H9 (cell line): ENCODE data around the gene TAF3. TPM values are rescaled to one million over a fixed set of nuclear protein-coding genes. Genes with fewer than 3 reads are reported as not detected.

Experiments used
- DNase-seq: peaks from one replicate; pipeline ENCODE4 v3.0.0-alpha.2; 2017
- H2AFZ ChIP-seq: one replicate; pipeline ENCODE4 v1.6.1; 2013; ENCODE audit warnings: mild to moderate bottlenecking, low read length, control low read depth, moderate library complexity
- H2AK5ac ChIP-seq: 2 replicates; pipeline ENCODE4 v1.6.1; 2013; ENCODE audit warnings: low read length, control low read depth, mixed read lengths; ENCODE audit not compliant: insufficient read length
- H2BK120ac ChIP-seq: one replicate; pipeline ENCODE4 v1.6.1; 2013; ENCODE audit warnings: low read depth, mild to moderate bottlenecking, low read length, control low read depth, inconsistent platforms; ENCODE audit not compliant: poor library complexity, severe bottlenecking
- H2BK12ac ChIP-seq: 2 replicates; pipeline ENCODE4 v1.6.1; 2013; ENCODE audit warnings: low read length, control low read depth, mixed read lengths, low read depth; ENCODE audit not compliant: insufficient read length
- H2BK15ac ChIP-seq: 2 replicates; pipeline ENCODE4 v1.6.1; 2013; ENCODE audit warnings: low read depth, low read length, control low read depth
- H2BK20ac ChIP-seq: one replicate; pipeline ENCODE4 v1.6.1; 2013; ENCODE audit warnings: low read depth, mild to moderate bottlenecking, low read length, control low read depth, inconsistent platforms; ENCODE audit not compliant: poor library complexity, severe bottlenecking
- H2BK5ac ChIP-seq: 2 replicates; pipeline ENCODE4 v1.6.1; 2013; ENCODE audit warnings: low read length, control low read depth, mixed read lengths; ENCODE audit not compliant: insufficient read length
- H3K14ac ChIP-seq: 2 replicates; pipeline ENCODE4 v1.6.1; 2013; ENCODE audit warnings: low read length, control low read depth; ENCODE audit not compliant: insufficient read depth
- H3K18ac ChIP-seq: 2 replicates; pipeline ENCODE4 v1.6.1; 2013; ENCODE audit warnings: low read depth, mild to moderate bottlenecking, mixed read lengths, low read length, control low read depth; ENCODE audit not compliant: insufficient read length
- H3K23ac ChIP-seq: 2 replicates; pipeline ENCODE4 v1.6.1; 2013; ENCODE audit warnings: low read length, control low read depth, mixed read lengths, low read depth; ENCODE audit not compliant: insufficient read length
- H3K23me2 ChIP-seq: 2 replicates; pipeline ENCODE4 v1.6.1; 2013; ENCODE audit warnings: low read depth, mild to moderate bottlenecking, mixed read lengths, low read length, control low read depth; ENCODE audit not compliant: insufficient read length, poor library complexity, severe bottlenecking
- H3K27ac ChIP-seq: 2 replicates; pipeline ENCODE4 v1.5.1; 2013; ENCODE audit warnings: low read length, control low read depth, mixed read lengths, low read depth; ENCODE audit not compliant: insufficient read length
- H3K27me3 ChIP-seq: 2 replicates; pipeline ENCODE4 v1.6.1; 2013; ENCODE audit warnings: low read length, control low read depth, inconsistent platforms; ENCODE audit not compliant: insufficient read depth
- H3K4ac ChIP-seq: 2 replicates; pipeline ENCODE4 v1.6.1; 2013; ENCODE audit warnings: low read depth, mild to moderate bottlenecking, control low read depth, inconsistent platforms, low read length, moderate library complexity
- H3K4me1 ChIP-seq: 2 replicates; pipeline ENCODE4 v1.6.1; 2013; ENCODE audit warnings: low read length, control low read depth, inconsistent platforms; ENCODE audit not compliant: insufficient read depth
- H3K4me2 ChIP-seq: 2 replicates; pipeline ENCODE4 v1.6.1; 2013; ENCODE audit warnings: low read length, control low read depth, mixed read lengths; ENCODE audit not compliant: insufficient read length, insufficient read depth
- H3K56ac ChIP-seq: 2 replicates; pipeline ENCODE4 v1.6.1; 2013; ENCODE audit warnings: low read depth, mild to moderate bottlenecking, mixed read lengths, low read length, control low read depth; ENCODE audit not compliant: insufficient read length
- H3K79me1 ChIP-seq: 2 replicates; pipeline ENCODE4 v1.6.1; 2013; ENCODE audit warnings: low read depth, mild to moderate bottlenecking, moderate library complexity, low read length, control low read depth, inconsistent platforms; ENCODE audit not compliant: insufficient read depth, poor library complexity, severe bottlenecking
- H3K79me2 ChIP-seq: 2 replicates; pipeline ENCODE4 v1.6.1; 2013; ENCODE audit warnings: low read length, control low read depth, inconsistent platforms; ENCODE audit not compliant: insufficient read depth
- H3K9ac ChIP-seq: 2 replicates; pipeline ENCODE4 v1.6.1; 2013; ENCODE audit warnings: low read length, control low read depth, mixed read lengths; ENCODE audit not compliant: insufficient read length; ENCODE audit errors: extremely low read depth
- H3K9me3 ChIP-seq: one replicate; pipeline ENCODE4 v1.6.1; 2013; ENCODE audit warnings: low read depth, low read length, inconsistent platforms; ENCODE audit not compliant: control insufficient read depth
- H3T11ph ChIP-seq: one replicate; pipeline ENCODE4 v1.6.1; 2013; ENCODE audit warnings: mild to moderate bottlenecking, low read length, control low read depth, inconsistent platforms
- H4K20me1 ChIP-seq: one replicate; pipeline ENCODE4 v1.6.1; 2013; ENCODE audit not compliant: control insufficient read depth, insufficient read length, insufficient read depth
- H4K5ac ChIP-seq: 2 replicates; pipeline ENCODE4 v1.6.1; 2013; ENCODE audit warnings: low read depth, mild to moderate bottlenecking, mixed read lengths, low read length, control low read depth; ENCODE audit not compliant: insufficient read length
- H4K8ac ChIP-seq: replicated peaks from 2 replicates; pipeline ENCODE4 v1.6.1; 2013; ENCODE audit warnings: low read length, control low read depth, mixed read lengths, low read depth; ENCODE audit not compliant: insufficient read length
- H4K91ac ChIP-seq: 2 replicates; pipeline ENCODE4 v1.6.1; 2013; ENCODE audit warnings: low read depth, mild to moderate bottlenecking, moderate library complexity, mixed read lengths, low read length, control low read depth; ENCODE audit not compliant: insufficient read length
- H3K27ac Mint-ChIP-seq, 3 experiments: 2 replicates in 2 of 3; 3 replicates in 1 of 3; pipeline ENCODE4 v1.8.0; 2020 to 2021; ENCODE audit warnings: mixed read lengths in 3 of 3, mild to moderate bottlenecking in 1 of 3, moderate library complexity in 1 of 3
- H3K27me3 Mint-ChIP-seq: 2 replicates; pipeline ENCODE4 v1.8.0; 2021; ENCODE audit warnings: low read depth, mild to moderate bottlenecking, moderate library complexity, mixed read lengths
- H3K36me3 Mint-ChIP-seq, 3 experiments: 2 replicates in 2 of 3; 3 replicates in 1 of 3; pipeline ENCODE4 v1.8.0; 2020 to 2021; ENCODE audit warnings: low read depth in 3 of 3, mixed read lengths in 3 of 3; ENCODE audit not compliant: insufficient read depth in 1 of 3
- H3K4me1 Mint-ChIP-seq, 2 experiments: 2 replicates each; pipeline ENCODE4 v1.8.0; 2020; ENCODE audit warnings: mixed read lengths in 2 of 2
- H3K4me3 Mint-ChIP-seq, 2 experiments: 2 replicates in 1 of 2; 3 replicates in 1 of 2; pipeline ENCODE4 v1.8.0; 2020 to 2021; ENCODE audit warnings: mild to moderate bottlenecking in 2 of 2, mixed read lengths in 2 of 2, moderate library complexity in 1 of 2
- H3K9me3 Mint-ChIP-seq, 2 experiments: 2 replicates in 1 of 2; 3 replicates in 1 of 2; pipeline ENCODE4 v1.8.0; 2020; ENCODE audit warnings: mild to moderate bottlenecking in 2 of 2, mixed read lengths in 2 of 2, moderate library complexity in 1 of 2
- WGBS: extraction: QIAGEN DNeasy Blood & Tissue Kit; methylation state at CpG from one replicate; pipeline ENCODE4 v1.1.7; 2013; ENCODE audit warnings: missing lambda C conversion rate, low lambda C conversion rate, mixed read lengths; ENCODE audit not compliant: insufficient read length; ENCODE audit errors: extremely low coverage; 5-methylcytosine and 5-hydroxymethylcytosine counted together
- total RNA-seq: library from RNA; stranded (reverse); gene quantifications from 2 replicates; pipeline ENCODE4 v1.2.1, GENCODE V29; 2021
- TF ChIP-seq, protein P1 (sequence below): fragments of 200-600 bp; sonication (generic); conservative IDR thresholded peaks from 3 replicates; pipeline ENCODE4 v1.8.0; 2021; ENCODE audit warnings: antibody characterized with exemption, mild to moderate bottlenecking

The TAF3 gene
- total RNA-seq, 1 experiment from 2014 or later, result 10.2 TPM

DNA sequence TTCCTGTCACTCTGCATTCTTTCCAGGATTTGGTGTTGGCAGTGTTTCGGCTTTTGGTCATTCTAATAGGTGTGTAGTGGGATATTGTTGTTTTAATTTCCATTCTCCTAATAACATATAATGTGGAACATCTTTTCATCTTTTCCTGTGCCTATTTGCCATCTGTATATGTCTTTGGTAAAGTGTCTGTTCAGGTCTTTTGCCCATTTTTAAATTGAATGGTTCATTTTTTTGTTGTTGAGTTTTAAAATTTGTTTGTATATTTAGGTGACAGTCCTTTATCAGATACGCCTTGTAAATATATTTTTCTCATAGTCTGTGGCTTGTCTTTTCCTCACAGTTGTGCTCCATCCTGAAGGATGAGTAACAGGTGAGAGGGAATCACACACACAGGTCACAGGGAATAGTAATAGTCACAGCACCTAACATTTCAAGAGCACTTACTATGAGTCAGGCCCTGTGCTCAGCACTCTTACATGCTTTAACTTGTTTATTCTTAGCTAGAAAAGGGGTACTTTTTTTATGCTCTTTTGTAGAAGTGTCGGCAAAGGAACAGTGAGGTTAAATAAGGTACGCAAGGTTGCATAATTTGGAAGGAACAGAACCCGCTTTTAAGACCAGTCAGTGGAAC lies 119.1 kb downstream of the TAF3 start:
- no CpG with 5 or more reads among the region's 5 CpGs for WGBS

More for the DNA sequence above, 119.1 kb downstream of the TAF3 start:
- Histone ChIP-seq H3K79me1 (no peaks in the 10 kb centered on the region), H3K14ac (no peak overlapping the region), H4K91ac (no peak overlapping the region), H3K27me3 (no peaks in the 10 kb centered on the region), H4K8ac (no peak overlapping the region), H3K23me2 (no peaks in the 10 kb centered on the region), H3K9me3 (no peaks in the 10 kb centered on the region), H3T11ph (no peak overlapping the region), H3K4me2 (no peak overlapping the region), H3K9ac (no peak overlapping the region), H3K79me2 (no peaks in the 10 kb centered on the region), H2AFZ (no peak overlapping the region), H3K4me1 (no peaks in the 10 kb centered on the region), H4K20me1 (no peaks in the 10 kb centered on the region), H3K23ac (no peak overlapping the region), H2BK5ac (no peak overlapping the region), H3K18ac (no peak overlapping the region), H2BK15ac (no peak overlapping the region), H4K5ac (no peak overlapping the region), H2BK12ac (no peak overlapping the region), H2BK20ac (no peak overlapping the region), H2BK120ac (no peak overlapping the region), H2AK5ac (no peak overlapping the region), H3K27ac (no peak overlapping the region), H3K4ac (no peak overlapping the region), H3K56ac (no peak overlapping the region)
- no peaks in the 10 kb centered on the region for H3K9me3 Mint-ChIP-seq
- peaks cover 7 to 8% of the 10 kb centered on the region in 2 experiments; a peak in 3 of 4 replicates for H3K4me1 Mint-ChIP-seq
- no peak overlapping the region for H3K27ac Mint-ChIP-seq
- no peaks in the 10 kb centered on the region for H3K27me3 Mint-ChIP-seq
- no peak for DNase-seq
- TF ChIP-seq, protein P1, sequence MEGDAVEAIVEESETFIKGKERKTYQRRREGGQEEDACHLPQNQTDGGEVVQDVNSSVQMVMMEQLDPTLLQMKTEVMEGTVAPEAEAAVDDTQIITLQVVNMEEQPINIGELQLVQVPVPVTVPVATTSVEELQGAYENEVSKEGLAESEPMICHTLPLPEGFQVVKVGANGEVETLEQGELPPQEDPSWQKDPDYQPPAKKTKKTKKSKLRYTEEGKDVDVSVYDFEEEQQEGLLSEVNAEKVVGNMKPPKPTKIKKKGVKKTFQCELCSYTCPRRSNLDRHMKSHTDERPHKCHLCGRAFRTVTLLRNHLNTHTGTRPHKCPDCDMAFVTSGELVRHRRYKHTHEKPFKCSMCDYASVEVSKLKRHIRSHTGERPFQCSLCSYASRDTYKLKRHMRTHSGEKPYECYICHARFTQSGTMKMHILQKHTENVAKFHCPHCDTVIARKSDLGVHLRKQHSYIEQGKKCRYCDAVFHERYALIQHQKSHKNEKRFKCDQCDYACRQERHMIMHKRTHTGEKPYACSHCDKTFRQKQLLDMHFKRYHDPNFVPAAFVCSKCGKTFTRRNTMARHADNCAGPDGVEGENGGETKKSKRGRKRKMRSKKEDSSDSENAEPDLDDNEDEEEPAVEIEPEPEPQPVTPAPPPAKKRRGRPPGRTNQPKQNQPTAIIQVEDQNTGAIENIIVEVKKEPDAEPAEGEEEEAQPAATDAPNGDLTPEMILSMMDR, result no peak
- peaks cover 0 to 3% (median 0%) of the 10 kb centered on the region in 3 experiments; a peak in 2 of 7 replicates for H3K36me3 Mint-ChIP-seq
- no peak overlapping the region for H3K4me3 Mint-ChIP-seq
